A172 (cell line): ENCODE data around the gene TRMT61B. TPM values are rescaled to one million over a fixed set of nuclear protein-coding genes. Genes with fewer than 3 reads are reported as not detected.

Source experiments
- DNase-seq: peaks from one replicate; pipeline ENCODE4 v3.0.0-alpha.2; 2015; ENCODE audit warnings: low spot score
- total RNA-seq: library from RNA; depleted of rRNA; stranded (reverse); fragments of >200 nt; shearing (Covaris generic); gene quantifications from 2 replicates; pipeline ENCODE4 v1.2.3, GENCODE V29; 2014; rRNA removed

The TRMT61B gene
- total RNA-seq: 17.6 and 26.9 TPM in 2 replicates

DNA sequence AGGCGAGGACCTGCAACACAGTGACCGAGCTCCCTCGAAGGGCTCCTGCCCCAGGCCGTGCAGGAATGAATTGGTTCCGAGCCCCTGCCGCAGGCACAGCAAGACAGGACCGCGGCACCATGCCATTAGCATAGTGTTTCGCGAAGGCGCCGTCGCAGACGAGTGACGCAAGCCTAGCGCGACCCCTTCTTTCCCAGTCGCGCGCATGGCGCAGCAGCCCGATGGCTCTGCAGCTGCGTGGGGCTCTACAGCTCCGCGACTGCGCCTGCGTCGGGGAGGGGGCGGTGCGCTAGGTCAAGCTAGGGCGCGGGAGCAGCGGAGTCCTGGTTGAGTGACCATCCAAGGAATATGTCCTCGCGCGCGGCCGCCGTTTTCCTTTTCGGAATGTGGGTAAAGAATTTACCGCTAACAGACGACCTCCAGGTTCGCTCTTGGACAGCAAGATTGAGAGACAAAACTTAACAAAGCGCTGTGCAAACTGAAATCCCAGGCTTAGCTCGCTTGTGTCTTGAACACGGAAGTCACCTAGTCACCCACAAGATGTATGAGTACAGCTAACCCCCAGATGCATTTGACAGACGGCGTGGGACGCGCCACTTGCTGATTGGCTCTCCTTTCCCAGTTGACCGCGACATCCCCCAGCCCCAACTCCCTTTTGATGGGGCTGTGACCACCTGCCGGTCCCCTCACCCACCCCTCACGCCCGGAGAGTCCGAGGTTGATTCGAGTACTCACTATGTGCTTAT, at the start of gene TRMT61B:
Gene TRMT61B, minus strand, starts transcription at position 164 of the 746 bp plus-strand sequence. Its CDS starts 32 bp downstream, at position 132.
- peak; percentile 89 for DNase-seq

DNA sequence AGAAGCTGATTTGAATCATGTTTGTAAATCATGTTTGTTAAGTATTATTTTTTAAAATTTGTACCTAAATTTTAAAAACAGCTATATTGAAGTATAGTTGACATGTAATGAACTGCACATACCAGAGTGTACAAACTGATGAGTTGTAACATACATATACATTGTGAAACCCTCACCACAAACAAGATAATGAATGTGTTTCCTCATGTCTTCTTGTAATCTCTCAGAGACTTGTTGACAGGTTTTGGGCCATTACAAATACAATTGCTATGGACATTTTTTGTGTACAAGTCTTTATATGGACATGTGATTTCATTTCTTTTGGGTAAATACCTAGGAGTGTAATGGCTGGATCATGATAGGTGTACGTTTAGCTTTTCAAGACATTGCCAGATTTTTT, 45.8 kb upstream of the TRMT61B start:
- DNase-seq: no peak

DNA sequence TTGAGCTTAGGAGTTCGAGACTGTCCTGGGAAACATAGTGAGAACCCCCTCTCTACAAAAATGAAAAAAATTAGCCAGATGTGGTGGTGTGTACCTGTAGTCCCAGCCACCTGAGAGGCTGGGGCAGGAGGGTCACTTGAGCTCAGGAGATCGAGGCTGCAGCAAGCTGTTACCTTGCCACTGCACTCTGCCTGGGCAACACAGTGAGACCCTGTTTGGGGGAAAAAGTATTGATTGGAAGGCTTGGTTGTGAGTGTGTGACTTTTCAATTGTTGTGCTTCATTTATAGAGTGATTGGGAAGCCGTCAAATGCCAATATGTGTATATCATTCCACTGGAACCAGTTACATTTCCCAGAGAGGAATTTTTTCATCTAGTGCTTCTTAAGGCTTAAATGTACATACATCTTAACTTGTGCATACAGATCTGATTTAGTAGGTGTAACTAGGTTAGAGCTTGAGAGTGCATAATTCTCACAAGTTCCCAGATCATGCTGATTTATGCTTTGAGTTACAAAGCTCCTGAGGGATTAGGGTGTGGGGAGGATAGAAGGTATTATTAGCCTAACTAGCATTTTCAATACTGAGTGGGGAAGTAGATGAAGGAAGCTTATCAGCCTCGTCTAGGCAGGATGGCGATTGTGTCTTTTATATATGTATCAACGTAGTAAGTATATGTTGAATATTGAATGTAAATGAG, 39.7 kb upstream of the TRMT61B start:
- DNase-seq: no peak

DNA sequence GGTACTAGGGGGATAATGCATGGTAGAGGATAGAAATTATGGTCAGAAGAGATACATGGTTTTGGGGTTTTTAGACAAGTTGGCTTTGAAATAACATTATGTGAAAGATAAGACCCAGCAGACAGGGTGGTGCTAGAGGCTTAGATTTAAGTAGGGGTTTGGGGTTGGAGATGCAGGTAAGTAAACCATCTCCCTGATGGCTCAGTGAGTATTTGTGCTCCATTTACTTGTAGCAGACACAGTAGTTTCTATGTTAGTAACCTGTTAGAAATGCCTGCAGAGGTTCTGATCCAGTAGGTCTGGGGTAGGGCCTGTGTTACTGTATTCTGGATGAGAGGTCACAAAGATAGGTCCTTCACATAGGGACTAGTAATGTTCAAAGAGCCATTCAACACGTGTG, 38.1 kb upstream of the TRMT61B start:
- DNase-seq: no peak

DNA sequence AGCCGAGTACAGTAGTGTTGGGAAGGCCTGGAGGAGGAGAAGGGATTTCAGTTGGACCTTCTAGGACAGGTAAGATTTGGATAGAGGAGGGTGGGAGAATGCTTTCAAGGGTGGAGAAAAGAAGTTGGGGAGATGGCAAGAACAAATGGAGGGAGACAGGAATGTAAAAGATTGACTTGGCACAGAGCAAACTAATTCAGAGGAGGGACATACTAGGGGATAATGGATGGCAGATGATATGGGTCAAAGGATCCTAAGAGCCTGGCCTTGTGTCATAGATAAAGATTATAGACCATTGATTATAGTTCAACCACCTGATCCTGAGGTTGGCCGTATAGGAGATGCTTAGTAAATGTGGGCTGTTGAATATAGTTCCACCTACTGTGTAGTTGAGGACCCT, 36.7 kb upstream of the TRMT61B start:
- no peak for DNase-seq

DNA sequence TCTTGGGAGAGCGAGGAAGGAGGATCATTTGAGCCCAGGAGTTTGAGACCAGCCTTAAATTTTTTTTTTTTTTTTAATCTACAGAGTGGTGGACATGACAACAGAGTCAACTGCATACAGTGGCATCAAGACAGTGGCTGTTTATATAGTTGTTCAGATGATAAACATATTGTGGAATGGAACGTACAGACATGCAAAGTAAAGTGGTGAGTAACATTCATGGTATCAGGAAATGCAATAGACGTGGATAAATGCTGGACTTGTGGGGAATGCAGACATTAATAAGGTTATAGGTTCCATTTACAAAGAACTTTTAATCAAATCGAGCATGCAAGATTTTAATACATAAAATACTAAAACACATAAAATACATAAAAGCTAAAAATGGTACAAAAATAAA, 36.3 kb upstream of the TRMT61B start:
- no peak for DNase-seq

DNA sequence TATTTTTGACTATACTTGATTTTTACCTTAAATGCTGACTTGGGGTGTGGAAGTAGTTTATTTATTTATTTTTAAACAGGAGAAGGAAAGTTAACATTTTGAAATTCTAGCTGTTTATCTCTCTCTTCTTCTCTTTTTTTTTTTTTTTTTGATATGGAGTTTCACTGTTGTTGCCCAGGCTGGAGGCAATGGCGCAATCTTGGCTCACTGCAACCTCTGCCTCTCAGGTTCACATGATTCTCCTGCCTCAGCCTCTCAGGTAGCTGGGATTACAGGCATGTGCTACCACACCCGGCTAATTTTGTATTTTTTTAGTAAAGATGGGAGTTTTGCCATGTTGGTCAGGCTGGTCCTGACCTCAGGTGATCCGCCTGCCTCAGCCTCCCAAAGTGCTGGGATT, 35.4 kb upstream of the TRMT61B start:
- DNase-seq: no peak

DNA sequence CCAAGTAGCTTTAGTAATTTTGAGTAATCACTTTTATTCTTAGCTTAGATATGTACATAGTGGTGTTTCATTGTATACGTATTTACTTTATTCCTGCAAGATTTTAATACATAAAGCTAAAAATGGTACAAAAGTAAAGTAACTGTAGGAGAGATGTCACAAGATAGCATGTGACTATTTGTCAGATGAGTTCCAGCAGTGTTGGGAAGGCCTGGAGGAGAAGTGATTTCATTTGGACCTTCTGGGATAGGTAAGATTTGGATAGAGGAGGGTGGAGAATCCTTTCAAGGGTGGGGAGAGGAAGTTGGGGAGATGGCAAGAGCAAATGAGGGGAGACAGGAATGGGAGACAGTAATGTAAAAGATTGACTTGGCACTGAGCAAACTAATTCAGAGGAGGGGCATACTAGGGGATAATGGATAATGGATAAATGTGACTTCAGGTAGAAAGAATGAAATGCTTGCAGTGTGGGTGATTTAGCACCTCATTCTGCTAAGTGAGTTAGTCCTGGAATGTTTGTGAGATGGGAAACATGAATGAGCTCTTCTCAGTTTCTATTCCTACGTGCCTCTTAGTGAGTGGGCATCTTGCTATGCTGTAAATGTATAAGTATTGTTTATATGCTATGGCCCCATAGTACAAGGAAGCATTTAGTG, 34.8 kb upstream of the TRMT61B start:
- no peak for DNase-seq

DNA sequence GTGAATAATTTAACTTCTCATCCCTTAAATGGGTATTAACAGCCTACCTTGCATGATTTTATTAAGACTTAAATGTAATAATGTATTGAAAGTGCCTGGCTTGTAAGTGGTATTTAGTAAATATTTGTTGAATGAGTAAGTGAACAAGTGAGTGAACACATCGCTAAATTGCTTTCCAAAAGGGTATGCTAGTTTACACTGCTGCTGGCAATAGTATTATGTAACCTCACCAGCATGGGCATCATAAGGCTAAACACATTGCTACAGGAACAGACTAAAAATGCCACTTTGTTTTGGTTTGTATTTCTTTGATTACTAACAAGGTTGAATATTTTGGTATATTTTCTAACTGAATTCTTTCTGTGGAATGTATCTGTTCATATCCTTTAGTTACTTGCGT, 34.2 kb upstream of the TRMT61B start:
- peak; percentile 26 for DNase-seq

DNA sequence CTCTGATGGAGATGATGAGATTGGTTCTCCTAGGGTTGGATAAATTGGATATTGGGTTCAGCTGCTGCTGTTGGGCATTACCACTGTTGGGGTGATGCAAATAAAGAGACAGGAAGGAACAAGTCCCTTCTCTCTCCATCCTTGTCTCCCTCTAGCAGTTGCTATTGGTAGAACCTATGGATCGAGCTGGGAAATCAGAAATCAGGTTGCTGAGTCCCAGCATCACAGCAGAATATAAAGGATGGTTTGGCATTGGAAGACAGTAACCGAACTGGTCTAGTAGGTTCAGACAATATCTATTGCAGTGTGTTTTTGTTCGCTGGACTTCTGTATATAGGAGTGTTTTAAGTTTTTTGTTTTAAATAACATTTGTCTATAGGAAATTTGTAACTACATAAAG, 32.5 kb upstream of the TRMT61B start:
- no peak for DNase-seq

DNA sequence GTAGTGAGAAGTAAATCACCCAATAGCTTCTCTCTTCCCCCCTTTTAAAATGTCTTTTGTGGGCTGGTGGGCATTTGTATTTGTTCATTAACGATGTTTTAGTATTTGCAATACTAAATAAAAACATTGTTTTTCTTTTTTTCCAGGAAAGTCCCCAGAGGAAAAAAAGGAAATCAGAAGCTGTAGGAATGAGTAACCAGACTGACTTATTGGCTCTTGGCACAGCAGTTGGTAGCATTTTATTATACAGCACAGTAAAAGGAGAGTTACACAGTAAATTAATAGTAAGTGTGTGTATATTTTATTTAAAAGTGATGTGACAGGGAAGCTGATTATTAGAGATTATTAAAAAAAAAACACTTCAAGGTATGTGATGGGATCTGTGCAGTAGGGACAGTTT, 31.7 kb upstream of the TRMT61B start:
- DNase-seq: no peak

DNA sequence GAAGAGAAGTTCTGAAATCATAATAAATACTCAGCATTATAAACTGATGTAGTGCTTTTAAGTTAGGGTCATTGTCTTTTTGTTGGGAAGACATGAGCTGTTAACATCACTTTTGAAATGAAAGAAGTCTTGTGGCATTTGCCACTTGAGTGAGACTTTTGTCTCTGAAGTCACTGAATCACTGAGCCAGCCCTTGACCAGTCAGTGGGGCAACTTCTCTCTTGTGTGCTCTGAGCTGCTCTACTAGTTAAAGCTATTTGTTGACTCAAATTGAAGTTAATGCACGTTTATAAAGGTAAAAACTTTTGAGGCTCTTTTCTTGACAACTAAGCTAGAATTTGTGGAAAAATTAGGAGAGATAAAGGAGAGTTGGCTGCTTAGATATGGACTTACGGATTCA, 31.1 kb upstream of the TRMT61B start:
- no peak for DNase-seq

DNA sequence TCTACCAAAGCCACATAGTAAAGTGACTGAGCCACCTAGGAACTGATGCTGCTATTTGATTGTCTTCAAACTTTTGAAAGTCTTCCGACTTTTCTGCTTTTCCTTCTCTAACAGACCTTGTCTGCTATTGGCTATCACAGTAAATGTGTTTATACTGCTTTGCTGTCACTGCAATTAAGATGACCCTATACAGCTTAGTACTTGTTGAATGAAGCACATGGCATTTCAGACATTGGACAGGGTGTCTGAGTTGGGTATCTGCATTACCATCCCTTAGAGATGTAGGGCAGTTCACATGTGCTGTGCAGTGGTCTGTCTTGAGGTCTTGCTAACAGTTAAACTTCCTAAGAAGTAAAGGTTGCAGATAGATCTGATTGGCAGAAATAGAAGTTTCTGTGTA, 27.9 kb upstream of the TRMT61B start:
- no peak for DNase-seq

DNA sequence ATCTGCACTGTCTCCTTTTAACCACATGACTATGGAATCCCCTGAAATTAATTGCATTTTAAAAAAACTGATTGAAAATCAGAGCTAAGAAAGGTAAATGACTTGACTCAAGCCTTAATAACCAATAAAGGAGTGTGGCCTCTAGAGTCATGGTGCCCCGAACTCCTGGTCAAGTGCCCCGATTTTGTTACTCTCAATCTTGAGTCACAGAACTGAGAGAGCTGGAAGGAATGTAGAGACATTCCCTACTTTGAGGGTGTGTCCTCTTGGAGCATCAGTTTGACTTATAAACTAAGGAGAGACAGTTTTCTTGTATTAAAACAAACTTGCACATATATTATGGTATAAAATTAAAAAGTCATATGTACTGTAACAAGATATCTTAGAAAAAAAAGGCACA, 26.8 kb upstream of the TRMT61B start:
- peak; percentile 44 for DNase-seq

DNA sequence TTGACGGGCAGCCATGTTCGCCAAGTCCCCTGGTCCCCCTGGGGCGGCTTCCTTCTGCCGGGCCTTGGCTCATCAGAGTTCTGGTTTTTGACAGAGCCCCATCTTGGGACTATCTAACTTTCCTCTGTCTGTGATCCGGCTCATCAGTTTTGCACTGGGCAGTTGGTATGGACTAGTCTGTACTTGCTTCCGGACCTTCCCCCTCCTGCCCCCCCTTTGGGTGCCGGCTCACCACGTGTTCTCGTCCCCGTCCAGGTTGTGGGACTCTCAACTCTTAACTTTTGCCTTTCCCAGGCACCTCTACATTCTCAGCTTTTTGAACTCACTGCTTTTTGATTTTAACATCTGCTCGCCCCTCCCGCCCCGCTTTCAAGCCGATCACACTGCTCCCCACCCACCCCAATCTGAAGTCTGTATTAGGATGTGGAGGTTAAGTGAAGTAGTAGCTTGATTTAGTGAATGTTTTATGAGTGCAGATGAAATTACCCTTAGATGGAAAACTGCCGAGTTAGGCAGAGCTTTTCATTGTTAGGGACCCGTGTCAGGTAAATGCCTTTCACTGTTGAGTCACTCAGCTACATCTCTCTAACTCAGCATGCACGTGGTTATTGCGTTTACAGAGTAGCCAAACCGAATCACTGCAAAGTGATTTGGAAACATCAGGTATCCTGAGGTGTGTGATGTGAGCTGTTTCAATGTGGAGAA, 25.2 kb upstream of the TRMT61B start:
- DNase-seq: peak; percentile 39

DNA sequence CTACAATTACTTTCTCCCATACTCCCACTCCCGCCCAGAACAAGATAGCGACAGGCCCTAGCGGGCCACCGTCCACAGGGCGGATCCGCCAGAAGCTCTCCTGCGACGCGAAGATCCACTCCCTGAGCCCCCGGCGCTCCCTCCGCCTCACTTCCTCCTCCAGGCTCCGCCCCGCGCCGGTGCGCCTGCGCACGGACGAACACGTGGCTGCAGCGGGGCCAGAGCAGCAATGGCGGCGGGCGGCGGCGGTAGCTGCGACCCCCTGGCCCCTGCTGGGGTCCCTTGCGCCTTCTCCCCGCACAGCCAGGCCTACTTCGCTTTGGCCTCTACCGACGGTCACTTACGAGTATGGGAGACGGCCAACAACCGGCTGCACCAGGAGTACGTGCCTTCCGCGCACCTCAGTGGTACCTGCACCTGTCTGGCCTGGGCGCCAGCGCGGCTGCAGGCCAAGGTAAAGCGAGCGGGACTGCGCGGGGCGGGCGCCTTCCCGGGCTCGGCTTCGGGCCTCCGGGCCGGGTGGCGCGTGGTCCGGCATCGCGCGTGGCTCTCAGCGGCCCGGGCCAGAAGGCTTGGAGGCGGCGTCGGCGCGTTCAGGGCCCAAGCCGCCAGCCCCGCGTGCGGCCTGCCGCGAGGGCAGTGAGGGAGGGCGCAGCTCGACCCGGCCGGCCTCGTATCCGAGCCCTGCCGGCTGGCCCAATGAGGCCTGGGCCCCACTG, 24.5 kb upstream of the TRMT61B start, which contains the start of gene WDR43:
Gene WDR43, plus strand, starts transcription at position 198 of the 719 bp plus-strand sequence. Its CDS starts 32 bp downstream, at position 230.
- peak; percentile 99 for DNase-seq

DNA sequence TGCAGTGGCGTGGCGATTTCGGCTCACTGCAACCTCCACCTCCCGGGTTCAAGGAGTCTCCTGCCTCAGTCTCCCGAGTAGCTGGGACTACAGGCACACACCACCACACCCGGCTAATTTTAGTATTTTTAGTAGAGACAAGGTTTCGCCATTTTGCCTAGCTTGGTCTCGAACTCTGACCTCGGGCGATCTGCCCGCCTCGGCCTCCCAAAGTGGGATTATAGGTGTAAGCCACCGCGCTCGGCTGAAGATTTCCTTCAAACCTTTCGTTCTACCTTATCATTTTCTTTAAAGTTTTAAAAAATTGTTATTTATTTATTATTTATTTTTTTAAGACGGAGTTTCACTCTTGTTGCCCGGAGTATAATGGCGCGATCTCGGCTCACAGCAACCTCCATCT, 23.4 kb upstream of the TRMT61B start:
- DNase-seq: no peak

DNA sequence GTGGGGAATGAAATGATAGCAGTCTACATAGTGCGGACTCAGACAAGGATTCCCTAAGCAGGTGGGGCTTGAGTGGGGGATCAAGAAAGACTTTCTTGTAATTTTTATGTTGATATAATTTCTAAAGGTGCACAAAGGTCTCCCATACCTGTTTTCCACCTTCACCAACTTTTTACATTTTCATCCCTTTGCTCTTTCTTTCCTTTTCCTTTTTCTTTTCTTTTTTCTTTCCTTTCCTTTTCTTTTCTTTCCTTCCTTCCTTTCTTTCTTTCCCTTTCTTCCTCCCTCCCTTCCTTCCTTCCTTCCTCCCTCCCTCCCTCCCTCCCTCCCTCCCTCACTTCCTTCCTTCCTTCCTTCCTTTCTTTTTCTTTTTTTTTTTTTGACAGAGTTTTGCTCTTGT, 10.1 kb upstream of the TRMT61B start:
- no peak for DNase-seq

DNA sequence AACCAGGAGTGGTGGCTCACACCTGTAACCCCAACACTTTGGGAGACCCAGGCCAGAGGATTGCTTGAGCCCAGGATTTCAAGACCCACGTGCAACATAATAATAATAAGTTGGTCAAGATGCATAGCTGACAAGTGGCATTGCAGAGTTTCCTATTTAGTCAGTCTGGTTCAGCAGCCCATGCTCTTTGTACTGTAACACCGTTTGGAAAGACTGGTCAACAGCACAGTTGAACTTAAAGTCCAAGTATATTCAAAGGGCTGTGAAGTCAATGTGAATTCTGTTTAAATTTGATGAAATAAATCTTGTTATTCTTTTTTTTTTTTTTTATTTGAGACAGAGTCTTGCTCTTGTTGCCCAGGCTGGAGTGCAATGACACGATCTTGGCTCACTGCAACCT, 1.5 kb upstream of the TRMT61B start:
- no peak for DNase-seq

DNA sequence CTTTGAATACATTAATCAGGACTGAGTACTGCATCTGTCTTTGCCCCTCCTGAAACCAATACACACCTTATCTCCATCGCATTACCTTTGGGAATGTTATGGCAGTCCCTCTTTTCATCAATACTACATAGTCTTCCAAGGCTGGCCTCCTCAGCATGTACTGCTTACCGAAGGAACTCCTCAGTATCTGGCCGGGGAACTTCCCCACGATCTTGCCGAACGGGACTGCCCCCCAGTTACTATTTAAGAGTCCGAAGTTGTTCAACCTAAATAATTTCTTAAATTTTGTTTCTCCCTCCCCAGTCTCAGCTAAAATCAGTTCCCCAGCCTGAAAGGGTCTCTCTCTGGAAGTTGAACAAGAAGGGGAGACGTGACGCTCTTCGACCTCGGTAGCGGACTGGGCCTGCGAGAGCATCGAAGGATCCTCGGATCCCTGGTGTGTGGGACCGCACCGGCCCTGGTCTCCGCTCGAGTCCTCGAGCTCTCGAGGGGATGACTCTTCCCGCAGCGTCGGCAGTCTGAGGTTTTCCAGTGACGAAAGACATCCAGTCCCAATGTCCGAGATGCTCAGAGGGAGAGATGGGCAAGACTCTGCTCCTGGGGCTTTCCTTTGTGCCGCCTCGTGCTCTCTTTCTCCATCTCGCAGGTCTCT, 489 bp downstream of the TRMT61B start:
- no peak for DNase-seq

DNA sequence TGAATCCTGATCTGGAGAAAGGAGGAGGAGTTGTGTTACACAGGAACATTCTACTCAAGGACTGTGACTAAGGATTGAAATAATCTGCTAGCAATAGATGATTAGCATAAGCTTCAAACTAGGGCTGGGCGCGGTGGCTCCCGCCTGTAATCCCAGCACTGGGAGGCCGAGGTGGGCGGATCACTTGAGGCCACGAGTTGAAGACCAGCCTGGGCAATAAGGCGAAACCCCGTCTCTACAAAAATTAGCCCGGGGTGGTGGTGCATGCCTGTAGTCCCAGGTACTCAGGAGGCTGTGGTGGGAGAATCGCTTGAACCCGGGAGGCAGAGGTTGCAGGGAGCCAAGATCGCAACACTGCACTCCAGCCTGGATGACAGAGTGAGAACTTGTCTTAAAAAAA, 1.5 kb downstream of the TRMT61B start:
- DNase-seq: no peak
